GM21576 (cell line): ENCODE data around the gene TWIST2.

Experiments
- ATAC-seq: cut with Tn5 transposase; IDR thresholded peaks from one replicate; pipeline ENCODE4 v1.9.1; 2021; ENCODE audit warnings: mild to moderate bottlenecking, moderate library complexity; ENCODE audit not compliant: unreplicated experiment

The TWIST2 gene

GRCh38 chr2:238855891-238856580 lies 8.2 kb downstream of the TWIST2 start:
- no peak for ATAC-seq

DNA sequence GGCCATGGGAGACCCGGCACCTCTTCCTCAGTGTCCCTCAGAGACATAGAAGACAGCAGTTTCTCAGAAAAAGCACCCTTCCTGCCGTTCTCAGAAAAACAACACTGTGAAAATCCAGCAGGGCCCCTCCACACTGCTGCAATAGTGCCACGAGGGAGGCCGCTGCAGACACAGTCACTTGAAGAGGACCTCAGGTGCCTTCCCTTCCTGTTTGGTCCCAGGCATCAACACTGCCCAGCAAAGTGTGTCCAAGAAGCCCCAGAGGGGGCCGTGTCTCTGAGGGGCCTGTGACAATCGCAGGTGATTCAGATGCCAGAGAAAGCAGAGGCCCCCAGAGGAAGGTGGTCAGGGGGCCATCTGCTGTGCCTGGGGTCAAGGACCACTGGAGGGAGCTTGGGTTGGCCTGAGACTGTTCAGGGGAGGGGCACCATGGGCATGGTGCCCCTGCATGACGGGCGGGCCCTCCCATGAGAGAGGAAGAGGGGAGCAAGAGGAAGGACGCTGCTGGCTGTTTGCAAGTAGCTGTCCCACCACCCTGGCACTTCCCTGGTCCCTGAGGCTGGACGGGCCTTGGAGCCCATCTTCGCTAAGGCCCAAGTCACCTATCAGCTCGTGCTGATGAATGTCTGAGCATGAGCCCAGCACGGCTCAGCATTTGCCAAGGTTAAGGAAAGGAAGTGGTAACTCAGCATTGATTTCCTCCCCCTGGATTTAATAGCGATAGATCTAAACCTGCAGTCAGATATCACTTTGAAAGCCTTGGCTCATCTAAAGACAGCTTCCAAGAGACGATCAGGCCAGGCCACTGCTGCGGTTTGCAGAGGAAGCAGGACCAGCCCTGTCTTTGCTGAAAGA lies 9.1 kb downstream of the TWIST2 start:
- ATAC-seq = no peak

DNA sequence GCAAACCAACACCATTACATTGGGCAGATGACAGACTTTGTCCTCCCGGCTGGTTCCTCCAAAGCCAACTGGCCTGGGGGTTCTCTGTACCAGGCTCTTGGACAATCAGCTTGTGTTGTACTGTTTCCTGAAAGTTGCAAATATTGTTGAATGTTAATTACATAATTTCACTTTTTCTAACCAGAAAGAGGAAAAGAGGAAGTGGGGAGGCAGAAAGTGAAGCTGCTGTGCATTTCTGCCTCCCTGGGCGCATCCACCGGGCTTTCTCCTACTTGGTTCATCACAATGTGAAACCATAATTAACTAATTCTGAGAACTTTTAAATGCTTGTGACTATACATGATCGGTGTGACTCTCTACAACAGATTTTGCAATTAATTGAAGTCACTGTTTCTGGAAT lies 10.1 kb downstream of the TWIST2 start:
- ATAC-seq = no peak

DNA sequence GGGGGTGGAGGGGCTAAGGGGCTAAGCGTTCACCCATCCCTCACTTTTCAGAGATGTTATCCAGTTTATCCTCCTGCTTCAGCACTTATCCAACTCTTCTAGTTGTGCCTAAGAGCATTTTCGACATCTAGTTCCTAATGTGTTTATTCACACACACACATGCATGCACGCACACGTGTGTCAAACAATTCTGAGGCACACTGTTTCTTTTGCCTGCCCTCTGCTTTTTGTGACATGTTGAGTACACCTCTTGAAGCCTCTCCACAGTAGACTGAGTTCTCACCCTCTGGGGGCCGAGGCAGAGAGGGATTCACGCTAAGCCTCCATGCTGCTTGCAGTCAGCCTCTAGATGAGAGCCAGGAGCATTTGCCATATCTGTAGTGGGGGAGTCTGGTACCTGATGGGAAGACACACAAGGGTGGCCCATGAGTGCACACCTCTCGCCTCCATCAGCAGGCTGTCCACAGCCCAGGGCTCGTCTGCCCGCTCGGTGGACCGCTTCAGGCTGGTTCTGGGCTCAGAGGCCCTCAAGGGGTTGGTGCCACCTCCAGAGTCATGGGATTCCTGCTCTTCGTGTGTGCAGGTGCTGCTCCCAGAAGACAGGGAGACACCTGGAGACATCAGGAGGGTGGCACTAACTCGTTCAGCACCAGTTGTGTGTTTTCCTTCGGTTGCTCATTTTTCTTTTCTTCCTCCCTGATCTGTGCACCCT lies 11.9 kb downstream of the TWIST2 start:
- ATAC-seq = no peak

GRCh38 chr2:238861013-238861730 lies 13.3 kb downstream of the TWIST2 start:
- no peak for ATAC-seq

- ATAC-seq = no peak
Measured at GRCh38 chr2:238861766-238862315, 14.0 kb downstream of the TWIST2 start.

DNA sequence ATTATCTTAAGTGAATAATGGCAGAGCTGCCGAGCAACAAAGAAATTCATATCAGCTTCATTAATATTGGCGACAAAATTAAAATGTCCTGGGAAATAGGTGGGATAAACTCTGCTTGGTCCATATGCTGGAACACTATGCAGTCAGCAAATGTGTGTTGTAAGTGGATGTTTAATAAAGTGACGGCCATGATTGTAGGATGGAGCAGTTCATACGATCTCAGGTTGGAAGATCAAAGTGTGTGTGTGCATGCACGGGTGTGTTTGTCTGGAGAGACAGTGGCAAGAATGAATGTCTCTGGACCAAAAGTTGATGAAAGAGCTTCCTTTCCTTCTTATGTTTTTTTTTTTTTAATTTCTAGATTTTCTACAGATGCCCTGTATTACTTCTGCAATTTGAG lies 14.8 kb downstream of the TWIST2 start:
- no peak for ATAC-seq

DNA sequence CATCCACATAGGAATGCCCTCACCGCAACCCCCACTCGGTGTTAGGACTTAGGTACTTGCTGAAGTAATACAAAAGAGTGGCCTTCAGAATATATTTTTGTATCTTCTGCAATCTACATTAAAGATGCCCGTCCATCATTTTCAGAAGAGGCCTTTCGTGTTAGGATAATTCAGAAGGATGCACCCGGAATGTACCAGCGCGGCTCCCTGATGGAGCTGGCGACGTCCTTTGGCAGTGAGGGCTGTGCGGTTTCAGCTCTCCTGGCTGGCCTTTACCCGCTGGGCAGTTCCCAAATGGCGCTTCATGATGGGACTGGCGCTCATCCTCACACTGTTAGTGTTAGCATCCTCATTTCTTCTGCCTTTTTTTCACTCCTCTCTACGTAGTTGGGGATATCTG lies 15.3 kb downstream of the TWIST2 start:
- ATAC-seq = no peak

GRCh38 chr2:238863749-238864206 lies 15.9 kb downstream of the TWIST2 start:
- no peak for ATAC-seq

- ATAC-seq = no peak
Measured at GRCh38 chr2:238864207-238865014, 16.5 kb downstream of the TWIST2 start.

- ATAC-seq = no peak
Measured at GRCh38 chr2:238865015-238865719, 17.3 kb downstream of the TWIST2 start.

GRCh38 chr2:238865744-238866355 lies 18.0 kb downstream of the TWIST2 start:
- ATAC-seq = no peak

- no peak for ATAC-seq
Measured at GRCh38 chr2:238866656-238867277, 18.9 kb downstream of the TWIST2 start.

DNA sequence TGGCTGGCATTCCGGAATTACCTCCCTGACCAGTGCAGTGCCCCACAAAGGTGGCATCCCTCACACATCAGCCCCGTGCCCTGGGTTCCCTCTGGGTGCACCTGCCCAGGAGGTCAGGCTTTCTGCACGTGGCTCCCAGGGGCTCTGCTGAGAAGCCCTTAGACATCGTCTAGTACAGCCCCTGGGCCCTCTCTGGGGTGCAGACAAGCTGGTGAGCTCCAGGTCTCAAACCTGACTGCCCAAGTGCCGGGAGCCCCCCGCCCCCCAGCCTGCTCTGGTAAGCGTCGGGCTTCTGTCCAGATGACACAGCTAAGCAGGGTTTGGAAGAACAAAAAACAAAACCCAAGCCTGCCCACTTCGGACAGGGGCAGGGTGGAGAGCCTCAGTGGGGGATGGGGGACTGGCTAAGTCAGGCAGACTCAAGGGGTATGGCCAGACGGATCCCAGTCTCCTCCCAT lies 20.2 kb downstream of the TWIST2 start:
- no peak for ATAC-seq

- ATAC-seq = no peak
Measured at GRCh38 chr2:238868616-238869292, 20.9 kb downstream of the TWIST2 start.

DNA sequence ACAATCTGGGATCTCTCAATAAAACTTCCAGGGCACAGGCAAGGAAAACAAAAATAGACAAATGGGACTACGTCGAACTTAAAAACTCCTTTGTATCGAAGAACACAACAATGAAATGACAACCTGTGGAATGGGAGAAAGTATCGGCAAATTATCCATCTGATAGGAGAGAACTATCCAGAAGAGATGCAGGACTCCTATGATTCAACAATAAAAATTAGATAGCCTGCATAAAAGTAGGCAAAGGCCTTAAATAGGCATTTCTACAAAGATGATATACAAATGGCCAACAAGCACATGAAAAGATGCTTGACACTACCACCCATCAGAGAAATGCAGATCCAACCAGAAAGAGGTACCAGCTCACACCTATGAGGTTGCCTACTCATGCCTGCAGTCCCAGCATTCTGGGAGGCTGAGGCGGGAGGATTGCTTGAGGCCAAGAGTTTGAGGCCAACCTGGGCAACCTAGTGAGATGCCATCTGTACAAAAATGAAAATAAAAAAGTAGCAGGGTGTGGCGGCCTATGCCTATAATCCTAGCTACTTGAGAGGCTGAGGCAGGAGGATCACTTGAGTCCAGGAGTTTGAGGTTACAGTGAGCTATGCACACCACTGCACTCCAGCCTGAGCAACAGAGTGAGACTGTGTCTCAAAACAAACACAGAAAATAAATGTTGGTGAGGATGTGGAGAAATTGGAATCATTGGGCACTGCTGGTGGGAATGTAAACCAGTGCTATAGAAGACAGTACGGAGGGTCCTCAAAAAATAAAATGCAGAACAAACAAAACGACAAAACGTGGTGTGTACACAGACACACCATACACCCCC lies 21.6 kb downstream of the TWIST2 start:
- no peak for ATAC-seq

DNA sequence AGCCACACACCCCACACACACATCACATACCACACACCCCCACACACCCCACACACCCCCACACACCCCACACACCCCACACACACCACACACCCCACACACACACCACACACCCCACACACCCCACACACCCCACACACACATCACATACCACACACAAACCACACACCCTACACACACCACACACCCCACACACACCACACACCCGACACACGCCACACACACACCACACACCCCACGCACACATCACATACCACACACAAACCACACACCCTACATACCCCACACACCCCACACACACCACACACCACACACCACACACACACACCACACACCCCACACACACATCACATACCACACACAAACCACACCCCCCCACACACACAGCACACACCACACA lies 22.4 kb downstream of the TWIST2 start:
- ATAC-seq = no peak
